ENCODE measurements around the gene KDM2A.
A peak's percentile ranks its signal among the peaks of the same experiment; 100 is the strongest.
"Not testable (repeated sequence)": the region's sequence is repeated elsewhere in the genome, so short reads cannot be mapped to it uniquely, and the experiment has no call there.

The KDM2A gene

GRCh38 chr11:67117672-67118180 is 1.3 kb upstream of the KDM2A start:
- DNase-seq (ENCODE audit: low read depth in 2 of 2): peak in 1 of 2 donors; percentile 22

DNA sequence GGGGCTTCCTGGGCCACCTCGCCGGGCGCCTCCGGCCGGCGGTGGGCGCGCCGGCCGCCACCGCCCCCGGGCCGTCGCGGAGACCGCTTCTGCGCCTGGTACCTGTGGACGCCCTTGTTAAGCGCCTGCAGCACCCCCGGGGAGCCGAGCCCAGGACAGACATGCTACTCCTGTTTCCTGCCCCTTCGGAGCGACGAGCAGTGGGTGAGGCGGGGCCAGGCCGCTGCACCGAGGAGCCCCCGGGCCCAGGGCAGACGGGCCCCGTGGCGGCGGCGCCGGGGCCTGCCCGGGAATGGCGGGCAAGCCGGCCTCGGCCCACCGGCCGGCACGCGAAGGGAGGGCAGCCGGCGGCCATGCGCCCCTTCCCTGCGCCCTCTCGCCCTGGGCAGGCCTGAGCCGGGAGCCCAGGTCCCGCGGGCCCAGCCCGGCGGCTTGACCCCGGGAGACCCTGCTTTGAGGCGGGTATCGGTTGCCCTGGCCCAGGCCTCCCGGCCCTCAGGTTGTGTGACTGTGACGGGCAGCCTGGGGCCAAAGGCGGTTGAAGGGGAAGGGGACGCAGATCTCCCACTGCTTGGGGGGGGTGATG is 789 bp upstream of the KDM2A start:
- peak; percentile 11 to 43 for DNase-seq (ENCODE audit: low read depth in 2 of 2)

- peak in 1 of 2 donors; percentile 13 for DNase-seq (ENCODE audit: low read depth in 2 of 2)
Measured at GRCh38 chr11:67119585-67120391, 725 bp downstream of the KDM2A start.

DNA sequence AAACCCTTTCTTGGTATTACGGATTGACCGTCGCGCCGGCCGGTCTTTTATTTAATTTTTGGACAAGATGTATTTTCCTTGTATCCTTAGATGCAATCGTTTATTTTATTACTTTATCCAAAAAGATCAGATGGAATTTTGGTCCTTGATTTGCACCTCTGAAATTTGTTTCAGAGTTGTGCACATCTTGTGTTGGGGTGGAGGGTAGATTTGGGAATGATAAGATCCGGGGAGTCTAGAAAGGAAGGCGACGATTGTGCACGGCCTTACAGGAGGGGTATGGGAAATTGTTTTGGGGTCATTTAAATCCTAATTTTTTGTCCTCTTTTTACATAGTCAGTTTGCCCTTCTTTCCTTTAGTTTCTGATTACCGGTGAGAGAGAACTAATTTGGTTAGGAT is 1.4 kb downstream of the KDM2A start:
- DNase-seq (ENCODE audit: low read depth in 2 of 2): no peak

GRCh38 chr11:67120881-67121710 is 2.0 kb downstream of the KDM2A start:
- DNase-seq (ENCODE audit: low read depth in 2 of 2): no peak

DNA sequence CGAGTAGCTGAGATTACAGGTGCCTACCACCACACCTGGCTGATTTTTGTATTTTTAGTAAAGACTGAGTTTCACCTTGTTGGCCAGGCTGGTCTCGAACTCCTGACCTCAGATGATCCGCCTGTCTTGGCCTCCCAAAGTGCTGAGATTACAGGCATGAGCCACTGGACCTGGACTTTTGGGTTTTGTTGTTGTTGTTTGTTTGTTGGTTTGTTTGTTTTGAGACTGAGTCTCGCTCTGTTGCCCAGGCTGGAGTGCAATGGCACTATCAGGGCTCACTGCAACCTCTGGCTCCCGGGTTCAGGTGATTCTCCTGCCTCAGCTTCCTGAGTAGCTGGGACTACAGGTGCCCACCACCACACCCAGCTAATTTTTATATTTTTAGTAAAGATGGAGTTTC is 4.7 kb downstream of the KDM2A start:
- not testable (repeated sequence) for DNase-seq (ENCODE audit: low read depth in 2 of 2)

DNA sequence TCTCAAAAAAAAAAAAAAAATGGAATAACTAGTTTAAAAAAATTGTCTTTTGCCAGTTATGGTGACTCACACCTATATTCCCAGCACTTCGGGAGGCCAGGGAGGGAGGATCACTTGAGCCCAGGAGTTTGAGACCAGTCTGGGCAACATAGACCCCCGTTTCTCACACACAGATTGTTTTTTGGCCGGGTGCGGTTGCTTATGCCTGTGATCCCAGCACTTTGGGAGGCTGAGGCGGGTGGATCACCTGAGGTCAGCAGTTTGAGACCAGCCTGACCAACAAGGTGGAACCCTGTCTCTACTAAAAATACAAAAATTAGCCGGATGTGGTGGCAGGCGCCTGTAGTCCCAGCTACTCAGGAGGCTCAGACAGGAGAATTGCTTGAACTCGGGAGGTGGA is 7.2 kb downstream of the KDM2A start:
- DNase-seq (ENCODE audit: low read depth in 2 of 2): not testable (repeated sequence)

DNA sequence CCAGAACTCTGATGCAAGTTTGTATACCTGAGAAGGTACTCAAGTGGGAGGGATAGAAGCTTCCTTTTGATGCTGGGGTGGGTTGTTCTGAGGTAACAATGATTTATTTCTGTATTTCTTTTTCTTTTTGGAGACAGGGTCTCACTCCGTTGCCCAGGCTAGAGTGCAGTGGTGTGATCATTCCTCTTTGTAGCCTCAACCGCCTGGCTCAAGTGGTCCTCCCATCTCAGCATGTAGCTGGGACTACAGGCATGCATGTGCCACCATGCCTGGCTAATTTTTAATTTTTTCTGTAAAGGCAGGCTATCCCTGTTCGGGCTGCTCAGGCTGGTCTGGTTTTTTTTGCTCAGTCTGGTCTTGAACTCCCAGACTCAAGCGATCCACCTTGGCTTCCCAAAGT is 7.9 kb downstream of the KDM2A start:
- DNase-seq (ENCODE audit: low read depth in 2 of 2): no peak

DNA sequence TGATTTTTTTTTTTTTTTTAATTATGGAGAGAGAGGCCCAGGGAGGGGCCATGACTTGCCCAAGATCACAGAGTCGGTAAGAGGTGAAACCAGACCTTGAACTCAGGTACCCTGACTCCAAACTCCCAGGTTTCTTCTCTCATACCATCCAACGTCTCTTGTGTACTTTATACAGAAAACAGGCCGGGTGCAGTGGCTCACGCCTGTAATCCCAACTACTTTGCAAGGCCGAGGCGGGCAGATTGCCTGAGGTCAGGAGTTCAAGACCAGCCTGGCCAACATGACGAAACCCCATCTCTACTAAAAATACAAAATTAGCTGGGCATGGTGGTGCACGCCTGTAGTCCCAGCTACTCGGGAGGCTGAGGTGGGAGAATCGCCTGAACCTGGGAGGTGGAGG is 11.8 kb downstream of the KDM2A start:
- not testable (repeated sequence) for DNase-seq (ENCODE audit: low read depth in 2 of 2)

GRCh38 chr11:67136156-67136555 is 17.1 kb downstream of the KDM2A start:
- no peak for DNase-seq (ENCODE audit: low read depth in 2 of 2)

GRCh38 chr11:67138922-67139321 is 19.9 kb downstream of the KDM2A start:
- no peak for DNase-seq (ENCODE audit: low read depth in 2 of 2)

- DNase-seq (ENCODE audit: low read depth in 2 of 2): no peak
Measured at GRCh38 chr11:67146516-67147226, 27.6 kb downstream of the KDM2A start.

DNA sequence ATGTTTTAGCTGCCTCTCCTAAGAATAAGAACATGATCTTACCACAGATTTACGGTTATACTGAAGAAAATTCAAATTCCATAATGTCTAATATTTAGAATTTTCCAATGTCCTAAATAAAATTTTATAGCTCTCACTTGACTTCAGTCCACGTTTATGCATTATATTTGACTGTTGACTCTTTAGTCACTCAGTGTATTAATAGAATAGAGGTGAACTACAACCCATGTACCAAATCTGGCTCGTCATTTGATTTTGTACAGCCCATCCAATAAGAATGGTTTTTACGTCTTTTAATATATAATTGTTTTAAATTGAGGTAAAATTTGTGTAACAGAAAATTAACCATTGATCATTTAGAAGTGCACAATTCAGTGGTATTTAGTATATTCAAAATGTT is 34.9 kb downstream of the KDM2A start:
- no peak for DNase-seq (ENCODE audit: low read depth in 2 of 2)

DNA sequence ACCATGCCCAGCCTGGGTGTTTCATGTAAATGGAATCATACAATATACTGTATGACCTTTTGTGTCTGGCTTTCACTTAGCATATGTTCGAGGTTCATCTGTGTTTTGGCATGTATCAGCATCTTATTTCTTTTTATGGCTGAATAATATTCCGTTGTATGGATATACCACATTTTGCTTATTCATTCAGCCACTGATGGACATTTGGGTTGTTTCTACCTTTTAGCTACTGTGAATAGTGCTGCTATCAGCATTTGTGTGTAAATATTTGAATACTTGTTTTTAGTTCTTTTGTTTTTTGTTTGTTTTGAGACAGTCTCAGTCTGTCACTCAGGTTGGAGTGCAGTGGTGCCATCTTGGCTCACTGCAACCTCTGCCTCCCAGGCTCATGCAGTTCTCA is 35.7 kb downstream of the KDM2A start:
- no peak for DNase-seq (ENCODE audit: low read depth in 2 of 2)

DNA sequence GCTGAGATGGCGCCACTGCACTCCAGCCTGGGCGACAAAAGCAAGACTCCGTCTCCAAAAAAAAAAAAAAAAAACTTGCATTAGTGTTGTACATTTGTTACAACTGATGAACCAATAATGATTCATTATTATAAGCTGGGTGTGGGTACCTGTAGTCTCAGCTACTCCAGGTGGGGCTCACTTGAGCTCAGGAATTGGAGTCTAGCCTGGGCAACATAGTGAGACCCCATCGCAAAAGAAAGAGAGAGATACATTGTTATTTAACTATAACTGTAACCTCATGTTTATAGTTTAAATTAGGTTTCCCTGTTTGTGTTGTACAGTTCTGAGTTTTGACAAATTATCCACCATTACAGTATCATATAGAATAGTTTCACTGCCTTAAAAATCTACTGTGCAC is 38.6 kb downstream of the KDM2A start:
- no peak for DNase-seq (ENCODE audit: low read depth in 2 of 2)

DNA sequence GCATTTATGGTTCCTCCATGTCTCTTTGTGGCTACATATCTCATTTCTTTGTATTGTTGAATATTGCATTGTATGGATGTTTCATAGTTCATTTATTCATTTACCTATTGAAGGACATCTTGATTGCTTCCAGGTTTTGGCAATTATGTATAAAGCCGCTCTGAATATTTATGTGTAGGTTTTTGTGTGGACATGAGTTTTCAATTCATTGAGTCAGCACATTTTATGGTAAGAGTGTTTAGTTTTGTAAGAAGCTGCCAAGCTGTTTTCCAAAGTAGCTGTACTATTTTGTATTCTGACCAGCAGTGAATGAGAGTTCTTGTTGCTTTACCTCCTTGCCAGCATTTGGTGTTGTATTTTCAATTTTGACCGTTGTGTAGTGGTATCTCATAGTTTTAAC is 39.2 kb downstream of the KDM2A start:
- no peak for DNase-seq (ENCODE audit: low read depth in 2 of 2)

GRCh38 chr11:67160045-67160444 is 41.0 kb downstream of the KDM2A start:
- DNase-seq (ENCODE audit: low read depth in 2 of 2): no peak

DNA sequence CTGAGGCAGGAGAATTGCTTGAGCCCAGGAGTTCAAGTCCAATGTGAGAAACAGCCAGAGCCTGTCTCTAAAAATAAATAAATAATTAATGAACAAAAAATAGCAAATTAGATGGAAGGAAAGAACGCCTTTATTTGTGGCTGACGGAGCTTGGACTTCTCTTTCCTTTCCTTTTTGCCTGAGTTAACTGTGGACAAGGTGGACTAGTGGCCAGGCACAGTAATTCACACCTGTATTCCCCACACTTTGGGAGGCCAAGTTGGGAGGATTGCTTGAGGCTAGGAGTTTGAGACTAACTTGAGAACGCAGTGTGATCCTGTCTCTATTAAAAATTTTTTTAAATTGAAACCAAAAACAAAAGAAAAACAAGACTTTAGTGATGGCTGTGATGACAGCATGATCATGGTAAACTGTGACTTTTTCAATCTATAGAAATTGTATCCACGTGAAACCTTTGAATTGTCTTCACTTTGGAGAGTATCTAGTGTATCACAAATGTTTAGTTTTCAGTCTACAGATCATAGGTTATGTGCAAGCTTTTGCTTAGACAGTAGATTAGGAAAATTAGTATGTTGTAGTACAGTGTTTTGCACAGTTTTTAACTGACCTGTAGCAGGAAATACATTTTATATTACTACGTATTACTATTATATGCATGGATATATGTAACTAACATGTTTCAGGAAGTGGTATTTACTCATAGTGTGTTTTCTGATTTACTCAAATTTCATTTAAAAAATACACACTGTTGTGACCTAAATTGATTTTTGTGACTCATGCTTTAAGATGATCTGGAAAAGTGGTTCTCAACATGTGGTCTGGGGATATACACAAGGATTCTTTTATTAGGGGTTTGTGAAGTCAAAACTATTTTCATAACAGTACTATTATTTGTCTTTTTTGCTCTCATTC is 42.1 kb downstream of the KDM2A start:
- DNase-seq (ENCODE audit: low read depth in 2 of 2): no peak

DNA sequence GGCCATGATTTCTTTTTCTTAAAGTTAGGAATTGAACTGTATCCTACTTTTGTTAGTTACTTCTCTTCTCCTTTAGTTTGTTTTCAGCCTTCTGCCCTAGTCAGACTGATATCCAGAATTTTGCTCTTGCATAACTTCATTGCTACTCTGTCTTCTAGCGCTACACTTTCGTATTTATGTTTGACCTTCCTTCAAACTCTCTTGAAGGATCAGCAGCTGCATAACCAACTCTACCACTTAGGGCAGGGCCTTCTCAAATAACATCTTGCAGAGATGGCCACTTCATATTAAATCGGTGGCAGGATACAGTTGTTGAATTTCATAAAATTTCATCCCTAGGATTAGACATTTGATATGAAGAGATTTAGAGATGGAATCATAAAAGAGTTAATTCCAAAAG is 43.9 kb downstream of the KDM2A start:
- DNase-seq (ENCODE audit: low read depth in 2 of 2): no peak

DNA sequence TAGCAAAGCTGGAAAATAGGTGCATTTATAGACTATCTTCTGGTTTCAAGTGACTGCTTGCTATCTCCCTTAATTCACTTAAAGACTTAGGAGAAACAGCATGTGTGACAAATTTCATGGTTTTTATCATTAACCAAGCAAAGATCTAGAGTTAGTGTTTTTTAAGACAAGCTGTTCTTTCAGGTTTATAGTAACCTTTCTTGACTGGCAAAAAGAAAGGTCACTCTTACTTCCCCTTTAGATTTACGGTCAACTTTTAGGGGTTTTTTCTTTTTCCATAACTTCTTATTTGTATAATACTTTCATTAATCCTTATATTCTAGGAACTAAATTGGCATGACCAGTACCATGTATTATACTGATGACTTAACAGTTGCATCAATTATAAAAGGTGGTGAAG is 46.6 kb downstream of the KDM2A start:
- DNase-seq (ENCODE audit: low read depth in 2 of 2): no peak

GRCh38 chr11:67167091-67167490 is 48.0 kb downstream of the KDM2A start:
- DNase-seq (ENCODE audit: low read depth in 2 of 2): no peak
